Measurements from ENCODE around the gene ARHGEF10L. TPM values are rescaled to one million over a fixed set of nuclear protein-coding genes. Genes with fewer than 3 reads are reported as not detected.

Gene ARHGEF10L
- total RNA-seq, 2 experiments from 2014 or later: not detected

GRCh38 chr1:17735348-17735747 is 195.8 kb downstream of the ARHGEF10L start:
- intact Hi-C loops (cut with micrococcal nuclease): no loop called here
- ATAC-seq (no peak), DNase-seq (no peak)
- ChIA-PET POLR2A (no interaction called here), CTCF (no interaction called here)
- Mint-ChIP-seq H3K27ac (no peak overlapping the region), H3K36me3 (ENCODE audit: low read depth) (no peaks in the 10 kb centered on the region), H3K27me3 (no peaks in the 10 kb centered on the region), H3K9me3 (no peaks in the 10 kb centered on the region), H3K4me3 (no peak overlapping the region), H3K4me1 (ENCODE audit: low read depth) (no peaks in the 10 kb centered on the region)
- TF ChIP-seq, protein P1, sequence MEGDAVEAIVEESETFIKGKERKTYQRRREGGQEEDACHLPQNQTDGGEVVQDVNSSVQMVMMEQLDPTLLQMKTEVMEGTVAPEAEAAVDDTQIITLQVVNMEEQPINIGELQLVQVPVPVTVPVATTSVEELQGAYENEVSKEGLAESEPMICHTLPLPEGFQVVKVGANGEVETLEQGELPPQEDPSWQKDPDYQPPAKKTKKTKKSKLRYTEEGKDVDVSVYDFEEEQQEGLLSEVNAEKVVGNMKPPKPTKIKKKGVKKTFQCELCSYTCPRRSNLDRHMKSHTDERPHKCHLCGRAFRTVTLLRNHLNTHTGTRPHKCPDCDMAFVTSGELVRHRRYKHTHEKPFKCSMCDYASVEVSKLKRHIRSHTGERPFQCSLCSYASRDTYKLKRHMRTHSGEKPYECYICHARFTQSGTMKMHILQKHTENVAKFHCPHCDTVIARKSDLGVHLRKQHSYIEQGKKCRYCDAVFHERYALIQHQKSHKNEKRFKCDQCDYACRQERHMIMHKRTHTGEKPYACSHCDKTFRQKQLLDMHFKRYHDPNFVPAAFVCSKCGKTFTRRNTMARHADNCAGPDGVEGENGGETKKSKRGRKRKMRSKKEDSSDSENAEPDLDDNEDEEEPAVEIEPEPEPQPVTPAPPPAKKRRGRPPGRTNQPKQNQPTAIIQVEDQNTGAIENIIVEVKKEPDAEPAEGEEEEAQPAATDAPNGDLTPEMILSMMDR (IDR thresholded peaks at IDR 0.05): no peak

- DNase-seq (no peak), ATAC-seq (no peak)
- no peak overlapping the region for H3K27ac Mint-ChIP-seq
- H3K27me3 Mint-ChIP-seq: peaks cover under 1% of the 10 kb centered on the region
- ChIA-PET CTCF (no interaction called here), POLR2A (no interaction called here)
- H3K9me3 Mint-ChIP-seq: no peaks in the 10 kb centered on the region
- no peak overlapping the region for H3K4me3 Mint-ChIP-seq
- H3K4me1 Mint-ChIP-seq (ENCODE audit: low read depth): no peaks in the 10 kb centered on the region
- intact Hi-C loops (cut with micrococcal nuclease): no loop called here
- TF ChIP-seq, protein P1 (IDR thresholded peaks at IDR 0.05): no peak
- H3K36me3 Mint-ChIP-seq (ENCODE audit: low read depth): no peaks in the 10 kb centered on the region
Measured at GRCh38 chr1:17735793-17736192, 196.3 kb downstream of the ARHGEF10L start.

DNA sequence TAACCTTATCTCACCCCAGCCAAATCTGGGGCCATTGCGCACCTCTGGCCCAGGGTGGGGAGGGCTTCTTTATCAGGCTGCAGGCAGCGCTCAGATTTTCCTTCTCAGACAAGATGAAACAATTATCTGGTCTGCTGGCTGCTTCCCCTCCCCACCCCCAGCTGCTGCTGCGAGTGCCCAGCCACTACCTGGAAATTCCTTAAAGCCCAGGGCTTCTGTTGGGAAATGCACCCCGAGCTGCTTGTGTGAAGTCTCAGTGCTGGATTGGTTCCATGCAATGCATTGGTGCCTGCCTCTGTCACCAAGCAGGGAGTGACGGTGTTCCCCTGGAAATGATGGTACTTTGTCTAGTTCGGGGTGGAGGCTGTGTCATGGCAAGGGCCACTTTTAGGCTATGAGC is 197.1 kb downstream of the ARHGEF10L start:
- ChIA-PET CTCF (no interaction called here), POLR2A (interaction anchor here (0.7 kb wide), 1 partner anchor 164 kb away, joined by 3 read pairs; no protein-coding TSS in a partner anchor)
- Mint-ChIP-seq H3K27me3 (peaks cover 4% of the 10 kb centered on the region), H3K9me3 (no peaks in the 10 kb centered on the region), H3K27ac (no peak overlapping the region), H3K4me3 (no peak overlapping the region), H3K36me3 (ENCODE audit: low read depth) (no peaks in the 10 kb centered on the region), H3K4me1 (ENCODE audit: low read depth) (no peaks in the 10 kb centered on the region)
- no peak for ATAC-seq
- TF ChIP-seq, protein P1 (IDR thresholded peaks at IDR 0.05): no peak
- no peak for DNase-seq
- intact Hi-C loops (cut with micrococcal nuclease): no loop called here

DNA sequence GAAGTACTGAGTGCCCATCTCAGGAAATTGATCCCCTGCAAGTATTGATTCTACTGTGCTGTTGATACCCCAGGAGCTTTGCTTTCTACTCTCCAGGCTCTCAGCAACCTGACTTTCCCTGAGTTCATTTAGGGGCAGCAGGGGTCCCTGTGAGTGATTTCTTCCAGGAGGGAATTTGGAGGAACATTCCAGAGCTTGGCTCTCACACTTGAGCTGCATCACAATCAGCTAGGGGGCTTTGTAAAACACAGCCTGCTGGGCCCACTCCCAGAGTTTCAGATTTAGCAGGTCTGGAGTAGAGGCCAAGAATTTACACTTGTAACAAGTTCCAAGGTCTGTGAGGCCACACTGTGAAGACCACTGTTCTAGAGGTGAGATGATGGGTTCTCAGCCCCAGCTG is 199.6 kb downstream of the ARHGEF10L start:
- TF ChIP-seq, protein P1 (IDR thresholded peaks at IDR 0.05): no peak
- no peaks in the 10 kb centered on the region for H3K4me1 Mint-ChIP-seq (ENCODE audit: low read depth)
- H3K27ac Mint-ChIP-seq: no peak overlapping the region
- no peak overlapping the region for H3K4me3 Mint-ChIP-seq
- CTCF ChIA-PET: no interaction called here
- H3K36me3 Mint-ChIP-seq (ENCODE audit: low read depth): no peaks in the 10 kb centered on the region
- POLR2A ChIA-PET: no interaction called here
- no peak for DNase-seq
- peaks cover 4% of the 10 kb centered on the region for H3K27me3 Mint-ChIP-seq
- ATAC-seq: no peak
- intact Hi-C loops (cut with micrococcal nuclease): no loop called here
- H3K9me3 Mint-ChIP-seq: no peaks in the 10 kb centered on the region

GRCh38 chr1:17741052-17741451 is 201.6 kb downstream of the ARHGEF10L start:
- TF ChIP-seq, protein P1 (IDR thresholded peaks at IDR 0.05): no peak
- no peak overlapping the region for H3K27ac Mint-ChIP-seq
- H3K4me3 Mint-ChIP-seq: no peak overlapping the region

More at GRCh38 chr1:17741052-17741451, 201.6 kb downstream of the ARHGEF10L start:
- ChIA-PET POLR2A (no interaction called here), CTCF (interaction anchor here (1.7 kb wide), 1 partner anchor 80 kb away, joined by 4 read pairs; no protein-coding TSS in a partner anchor)
- no peak for DNase-seq
- Mint-ChIP-seq H3K27me3 (peaks cover 6% of the 10 kb centered on the region), H3K4me1 (ENCODE audit: low read depth) (no peaks in the 10 kb centered on the region), H3K36me3 (ENCODE audit: low read depth) (no peaks in the 10 kb centered on the region), H3K9me3 (no peaks in the 10 kb centered on the region)
- no peak for ATAC-seq
- intact Hi-C loops (cut with micrococcal nuclease): no loop called here

All from activated CD8-positive, alpha-beta T cell treated with anti-CD3 and anti-CD28 coated beads for 36 hours (primary cell).